Measurements from ENCODE around the gene SH3RF1.

The SH3RF1 gene

GRCh38 chr4:169269916-169270809, 593 bp downstream of the SH3RF1 start:
- Histone ChIP-seq H3K4me1 (ENCODE audit: control insufficient read depth, low read length) (peaks cover 22% of the 10 kb centered on the region), H3K36me3 (ENCODE audit: control insufficient read depth, low read length) (no peaks in the 10 kb centered on the region), H3K27ac (ENCODE audit: low read depth, low read length) (no peak overlapping the region), H3K4me3 (ENCODE audit: low read length) (peak overlapping the region; percentile 72), H3K9me2 (replicated peaks; ENCODE audit: control insufficient read depth, low read length) (no peaks in the 10 kb centered on the region), H3K9me3 (ENCODE audit: control insufficient read depth, insufficient read depth, low read length) (no peaks in the 10 kb centered on the region), H4K20me1 (ENCODE audit: control insufficient read depth, insufficient read depth, low read depth, low read length) (no peaks in the 10 kb centered on the region; the same call in 1 of the 2 replicates), H3K4me2 (ENCODE audit: low read length) (peak overlapping the region; percentile 68), H3F3A (ENCODE audit: control insufficient read depth, insufficient read depth) (peaks cover 9% of the 10 kb centered on the region), H3K27me3 (ENCODE audit: control insufficient read depth, low read length) (peaks cover 52% of the 10 kb centered on the region), H3K79me2 (ENCODE audit: control insufficient read depth, low read length) (no peaks in the 10 kb centered on the region; the same call in 1 of the 2 replicates)
- TF ChIP-seq CTCF (IDR thresholded peaks at IDR 0.05; ENCODE audit: low read depth, low read length, poor library complexity, severe bottlenecking) (peak; percentile 18), EZH2phosphoT487 (IDR thresholded peaks at IDR 0.05; ENCODE audit: borderline replicate concordance, low read length) (peak; percentile 58; the same call in 1 of the 2 replicates)

- no peaks in the 10 kb centered on the region for H3K36me3 ChIP-seq (ENCODE audit: control insufficient read depth, low read length)
- H3F3A ChIP-seq (ENCODE audit: control insufficient read depth, insufficient read depth), result peaks cover 9% of the 10 kb centered on the region
- no peaks in the 10 kb centered on the region for H3K9me3 ChIP-seq (ENCODE audit: control insufficient read depth, insufficient read depth, low read length)
- peaks cover 45% of the 10 kb centered on the region for H3K27me3 ChIP-seq (ENCODE audit: control insufficient read depth, low read length)
- no peak overlapping the region for H3K27ac ChIP-seq (ENCODE audit: low read depth, low read length)
- no peak for TF ChIP-seq CTCF (IDR thresholded peaks at IDR 0.05; ENCODE audit: low read depth, low read length, poor library complexity, severe bottlenecking)
- peak; percentile 23; the same call in 1 of the 2 replicates for TF ChIP-seq EZH2phosphoT487 (IDR thresholded peaks at IDR 0.05; ENCODE audit: borderline replicate concordance, low read length)
- peak overlapping the region; percentile 68 for H3K4me2 ChIP-seq (ENCODE audit: low read length)
- H3K9me2 ChIP-seq (replicated peaks; ENCODE audit: control insufficient read depth, low read length), result no peaks in the 10 kb centered on the region
- H3K4me1 ChIP-seq (ENCODE audit: control insufficient read depth, low read length), result peaks cover 22% of the 10 kb centered on the region
- no peaks in the 10 kb centered on the region; the same call in 1 of the 2 replicates for H4K20me1 ChIP-seq (ENCODE audit: control insufficient read depth, insufficient read depth, low read depth, low read length)
- H3K79me2 ChIP-seq (ENCODE audit: control insufficient read depth, low read length), result no peaks in the 10 kb centered on the region; the same call in 1 of the 2 replicates
- H3K4me3 ChIP-seq (ENCODE audit: low read length), result peak overlapping the region; percentile 72
These were observed 1.6 kb downstream of the SH3RF1 start for GRCh38 chr4:169268951-169269760.

GRCh38 chr4:169267070-169267469, 3.7 kb downstream of the SH3RF1 start:
- Histone ChIP-seq H3K4me2 (ENCODE audit: low read length) (no peak overlapping the region), H3K9me2 (replicated peaks; ENCODE audit: control insufficient read depth, low read length) (no peaks in the 10 kb centered on the region), H3K27ac (ENCODE audit: low read depth, low read length) (no peak overlapping the region), H3K36me3 (ENCODE audit: control insufficient read depth, low read length) (no peaks in the 10 kb centered on the region), H3K27me3 (ENCODE audit: control insufficient read depth, low read length) (peaks cover 34% of the 10 kb centered on the region), H3K4me1 (ENCODE audit: control insufficient read depth, low read length) (peaks cover 17% of the 10 kb centered on the region), H3K9me3 (ENCODE audit: control insufficient read depth, insufficient read depth, low read length) (no peaks in the 10 kb centered on the region), H3K4me3 (ENCODE audit: low read length) (no peak overlapping the region), H3F3A (ENCODE audit: control insufficient read depth, insufficient read depth) (peaks cover 3% of the 10 kb centered on the region; the same call in 1 of the 2 replicates), H3K79me2 (ENCODE audit: control insufficient read depth, low read length) (no peaks in the 10 kb centered on the region; the same call in 1 of the 2 replicates), H4K20me1 (ENCODE audit: control insufficient read depth, insufficient read depth, low read depth, low read length) (no peaks in the 10 kb centered on the region)
- TF ChIP-seq EZH2phosphoT487 (IDR thresholded peaks at IDR 0.05; ENCODE audit: borderline replicate concordance, low read length) (no peak), CTCF (IDR thresholded peaks at IDR 0.05; ENCODE audit: low read depth, low read length, poor library complexity, severe bottlenecking) (no peak)

Measured in DOHH2 (cell line).